HG03521 (cell line): ENCODE data around the gene NAP1L4.

Source experiments
- ATAC-seq: cut with Tn5 transposase; IDR thresholded peaks from one replicate; pipeline ENCODE4 v1.9.1; 2021; ENCODE audit warnings: mild to moderate bottlenecking, moderate library complexity; ENCODE audit not compliant: unreplicated experiment

Gene NAP1L4

DNA sequence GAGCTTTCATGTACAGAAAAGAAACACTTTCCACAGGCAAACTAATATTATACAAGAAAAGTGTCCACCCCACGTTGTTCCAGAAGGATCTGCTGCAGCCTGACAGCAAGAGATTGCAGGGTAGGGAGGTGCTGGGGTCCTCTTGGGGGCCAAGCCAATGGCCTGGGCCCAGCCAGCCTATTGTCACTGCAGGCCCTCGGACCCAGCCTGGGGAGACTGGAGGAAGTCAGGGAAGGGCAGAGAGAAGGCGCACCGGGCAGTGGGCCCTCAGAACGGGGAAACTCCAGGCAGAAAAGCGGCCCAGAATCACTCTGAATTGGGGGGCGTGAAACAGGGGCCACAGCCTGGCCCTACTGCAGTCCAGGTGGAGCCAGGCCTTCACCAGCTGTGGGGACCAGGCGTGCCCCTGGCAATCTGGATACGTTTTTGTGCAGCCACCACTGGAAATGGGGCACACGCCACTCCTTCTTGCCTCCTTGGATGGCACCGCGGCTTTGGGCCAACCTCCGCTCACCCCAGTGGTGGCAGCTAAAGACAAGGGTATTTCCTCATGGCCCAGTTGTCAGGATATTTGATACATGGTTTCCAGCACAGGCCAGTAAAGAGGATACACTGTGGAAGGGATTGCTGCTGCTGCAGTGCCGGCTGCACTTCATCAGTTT lies 3.9 kb upstream of the NAP1L4 start:
- no peak for ATAC-seq

GRCh38 chr11:2995031-2995561 lies 3.0 kb upstream of the NAP1L4 start:
- ATAC-seq: no peak

GRCh38 chr11:2994336-2994730 lies 2.2 kb upstream of the NAP1L4 start:
- no peak for ATAC-seq

DNA sequence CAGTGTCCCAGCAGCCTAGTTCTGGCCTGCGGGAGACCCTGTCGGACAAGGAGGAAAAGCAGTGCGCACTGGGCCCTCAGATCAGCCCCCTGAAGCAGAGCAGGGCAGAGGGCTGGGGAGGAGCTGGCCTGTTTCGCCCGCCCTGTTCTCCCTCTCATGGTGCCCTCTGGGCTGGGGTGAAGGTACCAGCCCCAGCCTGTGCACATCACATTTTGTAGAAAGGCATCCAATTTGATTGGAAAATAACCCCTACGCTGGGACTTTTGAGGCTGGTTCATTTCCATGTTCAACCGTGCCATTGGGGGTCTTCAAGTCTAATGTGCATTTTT lies 832 bp upstream of the NAP1L4 start:
- no peak for ATAC-seq

DNA sequence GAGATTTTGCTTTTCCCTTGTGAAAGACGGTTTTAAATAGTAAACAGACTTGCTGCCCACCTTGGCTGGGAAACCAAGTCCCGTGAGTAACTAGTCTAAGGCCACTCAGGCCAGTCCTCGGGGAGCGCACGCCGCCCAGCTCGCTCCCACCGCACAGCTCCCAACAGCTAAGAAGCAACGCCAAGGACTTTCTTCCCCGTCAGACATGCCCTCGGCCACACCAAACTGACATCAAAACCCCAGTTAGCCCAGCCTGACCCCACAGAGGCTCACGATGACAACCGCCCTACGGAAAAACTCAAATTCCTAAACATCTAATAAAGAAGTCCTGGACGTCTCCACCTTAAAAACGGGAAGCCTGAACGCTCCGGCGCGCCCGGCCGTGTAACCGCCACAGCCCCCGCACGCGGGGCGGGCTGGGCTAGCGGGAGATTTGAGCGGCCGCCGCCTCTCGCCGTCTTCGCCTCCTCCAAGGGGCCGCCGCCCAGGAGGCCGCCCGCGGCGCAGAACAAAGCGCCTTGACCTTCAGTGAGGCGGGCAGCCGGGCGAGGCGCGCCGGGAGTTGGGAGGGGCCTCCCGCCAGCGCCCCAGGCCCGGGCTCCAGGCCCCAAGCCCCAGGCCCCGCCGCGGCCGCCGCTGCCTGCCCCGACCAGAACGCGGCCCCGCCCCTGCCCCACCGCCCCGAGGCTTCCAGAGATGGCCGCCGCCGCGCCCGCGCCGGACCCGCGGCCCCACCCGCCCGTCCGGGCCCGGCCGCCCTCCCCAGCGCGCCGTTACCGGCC lies 486 bp downstream of the NAP1L4 start:
- ATAC-seq: peak; percentile 42

- ATAC-seq: no peak
Observed at GRCh38 chr11:2990617-2991451, 1.3 kb downstream of the NAP1L4 start.

GRCh38 chr11:2989551-2989950 lies 2.6 kb downstream of the NAP1L4 start:
- no peak for ATAC-seq

- no peak for ATAC-seq
Observed at GRCh38 chr11:2989006-2989405, 3.1 kb downstream of the NAP1L4 start.

GRCh38 chr11:2987881-2988861 lies 4.0 kb downstream of the NAP1L4 start:
- no peak for ATAC-seq

- ATAC-seq: no peak
Observed at GRCh38 chr11:2983908-2984307, 8.2 kb downstream of the NAP1L4 start.

DNA sequence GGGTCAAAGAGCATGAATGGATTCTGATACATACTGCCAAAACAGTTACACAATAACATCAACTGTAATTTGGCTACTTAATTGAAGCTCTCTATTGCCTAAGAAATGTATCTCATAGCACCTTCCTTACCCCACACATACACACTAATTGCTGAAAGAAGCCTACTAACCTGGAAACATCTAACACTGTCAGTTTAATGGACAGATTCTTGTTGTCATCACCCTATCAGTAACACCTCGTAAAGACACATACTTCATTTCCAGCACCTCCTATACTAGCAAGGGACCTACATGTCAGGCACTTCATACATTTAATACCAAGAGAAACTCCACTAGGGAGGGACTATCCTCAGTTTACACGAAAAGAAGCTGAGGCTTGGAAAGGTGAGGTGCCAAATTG lies 9.9 kb downstream of the NAP1L4 start:
- no peak for ATAC-seq

- no peak for ATAC-seq
Observed at GRCh38 chr11:2981130-2981529, 11.0 kb downstream of the NAP1L4 start.

DNA sequence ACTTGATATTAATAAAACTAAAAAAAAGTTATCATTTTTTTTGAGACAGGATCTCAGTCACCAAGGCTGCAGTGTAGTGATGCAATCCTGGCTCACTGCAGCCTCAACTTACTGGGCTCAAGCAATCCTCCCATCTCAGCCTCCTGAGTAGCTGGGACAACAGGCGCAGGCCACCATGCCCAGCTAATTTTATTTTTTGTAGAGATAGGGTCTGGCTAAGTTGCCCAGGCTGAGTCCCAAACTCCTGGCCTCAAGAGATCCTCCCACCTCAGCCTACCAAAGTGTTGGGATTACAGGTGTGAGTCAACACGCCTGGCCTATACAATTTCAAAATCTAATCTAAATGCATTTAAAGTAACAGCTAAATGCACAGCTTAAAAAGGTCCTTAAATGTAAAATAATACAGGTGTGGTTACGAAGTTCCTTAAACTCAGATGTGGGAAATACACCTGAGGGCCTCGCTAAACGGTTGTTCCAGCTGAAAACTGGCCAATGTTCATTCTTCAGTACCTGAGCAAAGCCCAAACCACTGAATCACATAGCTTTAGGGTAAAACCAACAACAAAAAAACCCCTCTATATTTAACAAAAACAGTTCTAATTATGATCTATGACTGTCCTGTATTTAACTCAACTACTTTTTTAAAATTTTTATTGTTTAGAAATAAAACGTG lies 11.8 kb downstream of the NAP1L4 start:
- ATAC-seq: no peak

GRCh38 chr11:2977113-2977512 lies 15.0 kb downstream of the NAP1L4 start:
- ATAC-seq: no peak

DNA sequence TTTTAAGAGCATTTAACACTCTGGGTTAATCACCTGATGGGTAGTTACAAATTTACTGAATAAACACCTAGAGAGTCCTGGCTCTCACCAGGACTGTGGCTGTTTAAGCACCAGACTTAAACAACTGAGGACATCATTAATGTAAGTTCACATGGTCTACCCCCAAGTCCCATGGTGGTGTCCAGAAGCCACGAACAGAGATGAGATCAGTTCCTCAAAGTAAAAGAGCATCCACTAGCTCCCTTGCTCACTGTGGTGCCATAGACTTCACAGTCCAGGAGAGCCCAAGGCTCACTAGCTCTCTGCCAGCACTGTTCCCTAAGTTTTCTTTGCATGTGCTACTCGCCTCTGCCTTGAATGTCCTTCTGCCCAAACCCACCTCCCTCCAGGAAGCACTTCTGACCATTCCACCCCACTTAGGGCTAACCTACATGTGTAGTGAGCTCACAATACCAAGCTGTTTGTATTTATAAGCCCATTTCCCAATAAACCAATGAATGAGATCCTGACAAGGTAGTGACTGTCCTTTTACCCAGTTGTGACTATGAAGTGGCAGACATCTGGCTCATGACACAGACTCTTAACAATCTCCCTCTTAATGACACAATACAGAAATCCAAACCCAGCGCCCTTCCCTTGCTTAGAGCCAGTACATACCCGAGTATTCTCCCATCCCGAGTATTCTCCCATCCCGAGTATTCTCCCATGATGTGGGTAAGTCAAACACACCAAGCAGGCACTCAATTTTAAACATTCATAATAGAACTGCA lies 15.7 kb downstream of the NAP1L4 start:
- ATAC-seq: no peak

DNA sequence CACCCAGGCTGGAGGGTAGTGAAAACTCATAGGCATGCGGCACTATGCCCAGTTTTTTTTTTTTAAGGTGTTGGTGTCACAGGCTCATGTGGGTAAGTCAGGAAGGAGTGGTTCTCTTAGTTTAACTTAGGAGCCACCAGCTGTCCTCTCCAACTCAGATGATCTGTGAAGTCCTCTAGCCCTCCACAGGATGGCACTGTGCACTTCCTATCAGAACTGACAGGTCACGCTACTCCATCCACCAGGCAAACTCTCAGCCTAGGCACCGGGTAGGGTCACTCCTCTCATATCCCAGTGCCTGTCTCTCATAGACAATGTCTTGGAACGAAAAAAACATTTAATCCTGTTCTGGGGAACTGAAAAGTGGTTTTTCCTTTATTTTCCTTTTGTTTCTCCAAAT lies 16.5 kb downstream of the NAP1L4 start:
- ATAC-seq: no peak

DNA sequence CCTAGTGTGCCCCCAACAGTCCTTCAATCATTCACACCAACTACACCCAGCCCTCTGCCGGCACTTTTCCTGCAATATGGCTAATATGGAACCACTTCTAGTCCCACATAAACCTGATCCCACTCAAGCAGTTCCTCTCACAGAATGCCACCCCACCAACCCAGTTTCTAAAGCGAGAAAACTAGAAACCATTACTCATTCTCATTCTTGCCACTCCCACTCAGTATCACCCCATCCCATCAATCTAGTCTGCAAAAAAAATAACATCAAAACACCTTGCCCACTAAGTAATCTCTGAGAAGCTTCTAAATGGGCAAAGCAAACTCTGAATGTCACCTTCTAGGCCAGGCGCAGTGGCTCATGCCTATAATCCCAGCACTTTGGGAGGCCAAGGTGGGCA lies 17.9 kb downstream of the NAP1L4 start:
- no peak for ATAC-seq

DNA sequence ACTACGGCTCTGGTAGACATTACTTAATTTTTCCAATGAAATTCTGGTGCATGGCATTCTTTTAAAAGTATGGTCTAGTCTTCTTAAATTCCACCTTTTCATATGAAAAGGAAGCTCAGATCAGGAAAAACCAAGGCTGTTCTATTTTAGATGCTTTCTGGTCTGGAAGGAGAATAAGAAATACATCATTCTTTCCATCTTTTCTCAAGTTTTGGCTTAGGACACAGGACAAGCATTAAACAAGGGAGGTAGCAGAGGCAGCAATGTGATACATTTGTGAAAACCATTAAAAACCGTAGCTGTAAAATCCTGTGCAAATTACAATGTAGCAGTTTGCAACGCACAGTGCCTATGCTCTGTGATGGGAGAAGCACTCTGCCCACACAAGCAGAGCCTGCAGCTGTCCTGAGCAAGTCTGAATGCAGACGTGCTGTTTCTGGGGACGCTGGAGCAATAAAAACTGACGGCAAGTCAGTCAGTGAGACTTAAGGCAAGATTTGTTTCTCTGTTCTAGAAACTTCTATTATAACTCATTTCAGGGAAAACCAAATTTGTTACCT lies 23.7 kb downstream of the NAP1L4 start:
- no peak for ATAC-seq

GRCh38 chr11:2964782-2965181 lies 27.3 kb downstream of the NAP1L4 start:
- no peak for ATAC-seq
